PC-9 (cell line): ENCODE data around the gene TCF4. TPM values are rescaled to one million over a fixed set of nuclear protein-coding genes. Genes with fewer than 3 reads are reported as not detected.

Source experiments
- BruUV-seq: library from RNA; stranded (reverse); fragments of 400-500 nt; replicated peaks from 2 replicates; lab custom pipeline; 2021; lab: Mats Ljungman, UMichigan
- CTCF ChIA-PET: fragments of 300-600 bp; sonication (Branson Sonifier 250); formaldehyde crosslinking; loops from one replicate; lab custom pipeline; 2022; ENCODE audit warnings: antibody characterized with exemption; lab: Charles Lee
- POLR2A ChIA-PET: fragments of 300-600 bp; sonication (Branson Sonifier 250); formaldehyde crosslinking; loops from one replicate; lab custom pipeline; 2022; ENCODE audit warnings: antibody characterized with exemption; ENCODE audit not compliant: unreplicated experiment; lab: Charles Lee
- DNase-seq, 2 experiments: peaks; one replicate each; pipeline versions ENCODE4 v3.0.0 to v3.0.0-alpha.2; 2015 to 2022; ENCODE audit warnings: mixed read lengths in 1 of 2
- H2AFZ ChIP-seq: fragments of 200-600 bp; sonication (generic); 2 replicates; pipeline ENCODE4 v1.8.1; 2017; ENCODE audit warnings: antibody characterized with exemption
- H3F3A ChIP-seq: fragments of 200-600 bp; sonication (generic); 2 replicates; pipeline ENCODE4 v1.8.1; 2017; ENCODE audit warnings: antibody characterized with exemption, mild to moderate bottlenecking, low read depth; ENCODE audit not compliant: insufficient read depth
- H3K27ac ChIP-seq: fragments of 200-600 bp; sonication (generic); 2 replicates; pipeline ENCODE4 v1.6.1; 2016; ENCODE audit warnings: mixed run types
- H3K27me3 ChIP-seq: fragments of 200-600 bp; sonication (generic); 2 replicates; pipeline ENCODE4 v1.6.1; 2016; ENCODE audit warnings: low read depth, mixed run types; ENCODE audit not compliant: insufficient read depth
- H3K36me3 ChIP-seq: fragments of 200-600 bp; sonication (generic); 2 replicates; pipeline ENCODE4 v1.6.1; 2016; ENCODE audit warnings: low read depth, mixed run types
- H3K4me1 ChIP-seq: fragments of 200-600 bp; sonication (generic); replicated peaks from 2 replicates; pipeline ENCODE4 v1.6.1; 2016; ENCODE audit warnings: mixed run types; ENCODE audit not compliant: insufficient read depth
- H3K4me2 ChIP-seq: fragments of 200-600 bp; sonication (generic); 2 replicates; pipeline ENCODE4 v1.6.1; 2017; ENCODE audit warnings: mixed run types
- H3K4me3 ChIP-seq: fragments of 200-600 bp; sonication (generic); 2 replicates; pipeline ENCODE4 v1.6.1; 2016; ENCODE audit warnings: mixed run types
- H3K79me2 ChIP-seq: fragments of 200-600 bp; sonication (generic); 2 replicates; pipeline ENCODE4 v1.6.1; 2017; ENCODE audit warnings: low read depth, mixed run types
- H3K9me2 ChIP-seq: fragments of 200-600 bp; sonication (generic); 2 replicates; pipeline ENCODE4 v1.8.1; 2017; ENCODE audit warnings: mild to moderate bottlenecking; ENCODE audit not compliant: insufficient read depth
- H3K9me3 ChIP-seq: fragments of 200-600 bp; sonication (generic); 2 replicates; pipeline ENCODE4 v1.8.1; 2016; ENCODE audit warnings: low read depth; ENCODE audit not compliant: insufficient read depth
- H4K20me1 ChIP-seq: fragments of 200-600 bp; sonication (generic); 2 replicates; pipeline ENCODE4 v1.8.1; 2017; ENCODE audit not compliant: insufficient read depth
- EZH2 ChIP-seq: fragments of 200-600 bp; sonication (generic); IDR thresholded peaks from 2 replicates; pipeline ENCODE4 v1.8.0; 2017; ENCODE audit warnings: antibody characterized with exemption, low read depth
- intact Hi-C: fragments of 100-400 bp; cut with micrococcal nuclease; formaldehyde crosslinking; loops from one replicate; pipeline ENCODE4 v1.10.0; 2022; ENCODE audit not compliant: unreplicated experiment
- total RNA-seq: library from RNA; stranded (reverse); gene quantifications from 2 replicates; pipeline ENCODE4 v1.2.3, GENCODE V29; 2021
- TF ChIP-seq, protein P1 (sequence below): fragments of 200-600 bp; sonication (generic); conservative IDR thresholded peaks from 2 replicates; pipeline ENCODE4 v1.6.1; 2017; ENCODE audit warnings: mixed run types, antibody characterized with exemption, mild to moderate bottlenecking, moderate library complexity

Gene TCF4
- total RNA-seq, 1 experiment from 2014 or later, result 0.74 TPM

DNA sequence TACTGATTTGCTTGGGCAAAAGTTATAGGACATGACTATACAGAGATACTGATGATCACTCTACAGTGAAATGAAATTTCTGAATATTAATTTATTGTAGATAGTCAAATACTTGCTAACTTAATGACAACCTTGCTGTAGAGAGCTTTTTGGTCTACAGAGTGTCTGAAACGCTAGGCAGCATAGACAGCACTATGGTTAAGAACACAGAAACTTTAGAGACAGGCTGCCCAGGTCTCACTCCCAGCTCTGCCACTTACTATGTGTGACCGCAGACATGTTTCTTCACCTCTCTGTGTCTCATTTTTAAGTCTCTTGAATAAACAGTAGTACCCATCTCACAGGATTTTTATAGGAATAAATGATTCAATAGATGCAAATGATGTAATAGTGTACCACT lies 247.0 kb downstream of the TCF4 start:
- TF ChIP-seq, protein P1, sequence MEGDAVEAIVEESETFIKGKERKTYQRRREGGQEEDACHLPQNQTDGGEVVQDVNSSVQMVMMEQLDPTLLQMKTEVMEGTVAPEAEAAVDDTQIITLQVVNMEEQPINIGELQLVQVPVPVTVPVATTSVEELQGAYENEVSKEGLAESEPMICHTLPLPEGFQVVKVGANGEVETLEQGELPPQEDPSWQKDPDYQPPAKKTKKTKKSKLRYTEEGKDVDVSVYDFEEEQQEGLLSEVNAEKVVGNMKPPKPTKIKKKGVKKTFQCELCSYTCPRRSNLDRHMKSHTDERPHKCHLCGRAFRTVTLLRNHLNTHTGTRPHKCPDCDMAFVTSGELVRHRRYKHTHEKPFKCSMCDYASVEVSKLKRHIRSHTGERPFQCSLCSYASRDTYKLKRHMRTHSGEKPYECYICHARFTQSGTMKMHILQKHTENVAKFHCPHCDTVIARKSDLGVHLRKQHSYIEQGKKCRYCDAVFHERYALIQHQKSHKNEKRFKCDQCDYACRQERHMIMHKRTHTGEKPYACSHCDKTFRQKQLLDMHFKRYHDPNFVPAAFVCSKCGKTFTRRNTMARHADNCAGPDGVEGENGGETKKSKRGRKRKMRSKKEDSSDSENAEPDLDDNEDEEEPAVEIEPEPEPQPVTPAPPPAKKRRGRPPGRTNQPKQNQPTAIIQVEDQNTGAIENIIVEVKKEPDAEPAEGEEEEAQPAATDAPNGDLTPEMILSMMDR, result no peak
- TF ChIP-seq EZH2, result no peak
- no peaks in the 10 kb centered on the region for H3K9me2 ChIP-seq
- H3K4me2 ChIP-seq, result no peak overlapping the region
- H3K36me3 ChIP-seq, result no peaks in the 10 kb centered on the region
- H4K20me1 ChIP-seq, result no peaks in the 10 kb centered on the region
- no peaks in the 10 kb centered on the region for H3K79me2 ChIP-seq
- H3K4me1 ChIP-seq, result no peaks in the 10 kb centered on the region
- H3K4me3 ChIP-seq, result no peak overlapping the region
- intact Hi-C loops, result loop anchor here (5.0 kb wide), 1 partner anchor 526 kb away; no protein-coding TSS in a partner anchor
- H3K9me3 ChIP-seq, result no peaks in the 10 kb centered on the region
- no peak overlapping the region for H2AFZ ChIP-seq
- BruUV-seq, result no TSS peak
- POLR2A ChIA-PET, result no interaction called here
- CTCF ChIA-PET, result no interaction called here
- H3K27ac ChIP-seq, result no peak overlapping the region
- H3K27me3 ChIP-seq, result no peaks in the 10 kb centered on the region
- no peaks in the 10 kb centered on the region for H3F3A ChIP-seq
- DNase-seq, result no peak

DNA sequence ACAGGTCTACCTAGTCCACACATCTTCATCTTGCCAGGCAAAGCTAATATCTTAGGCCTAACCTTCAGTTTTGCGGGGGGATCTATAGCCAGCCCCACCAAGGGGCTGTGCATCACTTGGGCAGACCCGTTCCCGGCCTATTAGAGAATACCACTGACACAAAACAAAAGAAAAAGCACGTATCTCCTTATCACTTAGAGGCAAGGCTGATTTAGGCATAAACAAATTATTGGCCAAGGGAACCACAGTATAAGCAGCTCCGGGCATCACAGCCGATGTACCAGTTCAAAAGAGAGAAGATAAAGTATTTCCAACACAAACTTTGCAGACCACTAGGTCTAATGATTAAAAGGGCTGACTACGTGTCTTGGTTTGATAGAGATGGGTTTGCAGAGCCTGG lies 248.0 kb downstream of the TCF4 start:
- no peak for DNase-seq
- POLR2A ChIA-PET, result no interaction called here
- no peaks in the 10 kb centered on the region for H3F3A ChIP-seq
- H3K79me2 ChIP-seq, result no peaks in the 10 kb centered on the region
- H4K20me1 ChIP-seq, result no peaks in the 10 kb centered on the region
- H3K9me3 ChIP-seq, result no peaks in the 10 kb centered on the region
- no peaks in the 10 kb centered on the region for H3K27me3 ChIP-seq
- H3K36me3 ChIP-seq, result no peaks in the 10 kb centered on the region
- intact Hi-C loops, result loop anchor here (5.0 kb wide), 1 partner anchor 527 kb away; no protein-coding TSS in a partner anchor
- BruUV-seq, result no TSS peak
- CTCF ChIA-PET, result no interaction called here
- H3K4me2 ChIP-seq, result no peak overlapping the region
- H3K9me2 ChIP-seq, result no peaks in the 10 kb centered on the region
- H2AFZ ChIP-seq, result no peak overlapping the region
- H3K4me1 ChIP-seq, result no peaks in the 10 kb centered on the region
- TF ChIP-seq, protein P1, result no peak
- no peak for TF ChIP-seq EZH2
- no peak overlapping the region for H3K4me3 ChIP-seq
- no peak overlapping the region for H3K27ac ChIP-seq

DNA sequence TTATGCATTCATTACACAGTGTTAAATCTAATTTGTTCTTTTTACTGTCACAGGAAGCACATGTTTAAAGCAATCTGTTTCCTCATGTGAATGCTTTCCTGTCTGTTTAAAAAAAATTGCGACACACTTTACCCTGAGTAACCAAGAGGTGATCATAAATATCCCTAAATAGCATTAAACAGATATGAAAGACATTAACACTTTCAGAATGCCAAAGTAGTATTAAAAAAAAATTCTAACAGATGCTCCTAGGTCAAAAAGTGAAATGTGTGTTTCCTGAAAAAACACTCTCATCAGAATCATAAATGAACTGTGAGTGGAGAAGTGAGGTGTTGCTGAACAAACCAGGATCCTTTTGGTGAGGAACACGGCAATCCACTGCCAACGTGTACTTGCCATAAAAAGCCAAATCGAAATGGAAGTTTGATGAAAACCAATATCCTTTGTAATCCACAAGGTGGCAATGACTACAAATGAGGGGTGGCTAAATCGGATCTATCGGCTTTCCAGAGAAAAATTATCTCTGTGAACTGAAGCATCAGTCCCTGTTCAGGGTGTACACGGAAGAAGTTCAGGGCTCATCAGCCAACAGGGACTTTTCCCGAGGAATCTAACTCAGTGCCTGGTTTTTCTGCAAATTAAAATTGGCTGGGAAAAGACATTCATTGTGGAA lies 248.9 kb downstream of the TCF4 start:
- H3K4me3 ChIP-seq, result no peak overlapping the region
- ChIA-PET CTCF (no interaction called here), POLR2A (no interaction called here)
- no peaks in the 10 kb centered on the region for H3K79me2 ChIP-seq
- H3K27me3 ChIP-seq, result no peaks in the 10 kb centered on the region
- BruUV-seq, result no TSS peak
- no peak overlapping the region for H2AFZ ChIP-seq
- TF ChIP-seq EZH2, result no peak
- TF ChIP-seq, protein P1, result no peak
- H3F3A ChIP-seq, result no peaks in the 10 kb centered on the region
- H4K20me1 ChIP-seq, result no peaks in the 10 kb centered on the region
- H3K4me1 ChIP-seq, result no peaks in the 10 kb centered on the region
- no peaks in the 10 kb centered on the region for H3K36me3 ChIP-seq
- H3K27ac ChIP-seq, result no peak overlapping the region
- no peak overlapping the region for H3K4me2 ChIP-seq
- DNase-seq, result no peak
- H3K9me2 ChIP-seq, result no peaks in the 10 kb centered on the region
- intact Hi-C loops, result no loop called here
- H3K9me3 ChIP-seq, result no peaks in the 10 kb centered on the region
